Aorta (tissue), 5 donors: ENCODE measurements around the gene TPRA1. TPM values are rescaled to one million over a fixed set of nuclear protein-coding genes. Genes with fewer than 3 reads are reported as not detected.

ENCODE experiments used
- ATAC-seq: fragments of 200-7000 bp; cut with Tn5 transposase; one replicate; pipeline ENCODE4 v1.9.1; 2022; ENCODE audit warnings: moderate library complexity; ENCODE audit not compliant: low FRiP score
- DNase-seq, 2 donors: peaks; one replicate each; pipeline ENCODE4 v3.0.0-alpha.2; 2020
- H3K27ac ChIP-seq, 2 donors: one replicate each; pipeline ENCODE4 v1.5.1; 2013; ENCODE audit warnings: low read length in 2 of 2, mild to moderate bottlenecking in 2 of 2, moderate library complexity in 2 of 2, control low read depth in 1 of 2, inconsistent platforms in 1 of 2, low read depth in 1 of 2
- H3K27me3 ChIP-seq, 2 donors: one replicate each; pipeline ENCODE4 v1.6.1; 2013; ENCODE audit warnings: control low read depth in 1 of 2, low read length in 1 of 2, mild to moderate bottlenecking in 1 of 2, moderate library complexity in 1 of 2; ENCODE audit not compliant: insufficient read depth in 2 of 2, control insufficient read depth in 1 of 2
- H3K36me3 ChIP-seq, 2 donors: one replicate each; pipeline ENCODE4 v1.6.1; 2013; ENCODE audit warnings: control low read depth in 1 of 2, low read length in 1 of 2, mild to moderate bottlenecking in 1 of 2; ENCODE audit not compliant: insufficient read depth in 2 of 2, control insufficient read depth in 1 of 2
- H3K4me1 ChIP-seq, 2 donors: one replicate each; pipeline ENCODE4 v1.6.1; 2013; ENCODE audit warnings: low read length in 2 of 2, control low read depth in 1 of 2, mild to moderate bottlenecking in 1 of 2, moderate library complexity in 1 of 2; ENCODE audit not compliant: insufficient read depth in 2 of 2, control insufficient read depth in 1 of 2
- H3K4me3 ChIP-seq, 2 donors: one replicate each; pipeline ENCODE4 v1.5.1; 2013; ENCODE audit warnings: low read length in 2 of 2, control low read depth in 1 of 2, mild to moderate bottlenecking in 1 of 2
- H3K9me3 ChIP-seq: one replicate; pipeline ENCODE4 v1.6.1; 2013; ENCODE audit warnings: mild to moderate bottlenecking, low read length; ENCODE audit not compliant: control insufficient read depth
- WGBS, 2 donors: extraction: QIAGEN DNeasy Blood & Tissue Kit; methylation state at CpG; one replicate each; pipeline ENCODE4 v1.1.7; 2013; 5-methylcytosine and 5-hydroxymethylcytosine counted together
- intact Hi-C, 2 donors: fragments of 100-400 bp; cut with DNase I; formaldehyde crosslinking; loops; one replicate each; pipeline versions ENCODE4 v1.14.2 to v1.15.0; 2022
- polyA plus RNA-seq, 2 donors: library from polyadenylated mRNA; stranded (reverse); fragments of 200-250 nt; gene quantifications; one replicate each; pipeline ENCODE4 v1.2.3, GENCODE V29; 2013
- total RNA-seq, 2 donors: library from RNA; stranded (reverse); fragmentation: NEBNext Ultra II Directional; extraction: Animal tissue kit (Norgen Biotek cat#: 25700); gene quantifications; one replicate each; pipeline ENCODE4 v1.2.1, GENCODE V29; 2021
- donor health status: healthy with polysubstance abuse.
- donor health status: Bipolar disorder and iron deficiency.
- donor health status: DM: no; HTN: no; CAD: no.
- donor health status: DM: no; HTN: no; CAD: no.
- donor health status: DM: yes; HTN: yes; CAD: no.

The TPRA1 gene
- total and polyA plus RNA-seq, 4 donors, result 7.8 to 45.2 (median 24.3) TPM

DNA sequence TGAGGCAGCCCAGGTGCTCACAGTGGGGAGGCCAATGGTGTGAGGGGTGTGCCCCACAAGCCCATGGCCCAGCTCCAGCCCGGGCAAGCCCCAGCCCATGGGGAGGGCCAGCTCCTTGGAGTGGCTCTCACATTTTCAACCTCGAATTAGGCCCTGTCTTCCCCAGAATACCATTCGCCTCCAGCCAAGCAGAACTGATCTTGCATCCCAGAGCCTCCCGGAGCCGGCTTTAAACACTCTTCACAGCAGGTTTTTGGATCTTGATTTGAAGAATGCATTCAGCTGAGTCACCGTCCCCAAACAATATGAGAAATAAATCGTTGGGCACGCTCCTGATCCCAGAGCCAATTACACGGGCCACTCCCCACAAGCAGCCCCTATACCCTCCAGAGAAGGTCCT lies 23.7 kb downstream of the TPRA1 start:
- H3K36me3 ChIP-seq, result no peaks in the 10 kb centered on the region
- no peaks in the 10 kb centered on the region for H3K27me3 ChIP-seq
- no peak overlapping the region for H3K27ac ChIP-seq
- WGBS, 2 donors, result 66 to 73% methylated on average over 9 of the region's 9 CpGs
- no peaks in the 10 kb centered on the region for H3K4me1 ChIP-seq
- intact Hi-C loops, result no loop called here
- no peak overlapping the region for H3K4me3 ChIP-seq
- DNase-seq, result no peak
- ATAC-seq, result no peak
- H3K9me3 ChIP-seq, result no peaks in the 10 kb centered on the region

DNA sequence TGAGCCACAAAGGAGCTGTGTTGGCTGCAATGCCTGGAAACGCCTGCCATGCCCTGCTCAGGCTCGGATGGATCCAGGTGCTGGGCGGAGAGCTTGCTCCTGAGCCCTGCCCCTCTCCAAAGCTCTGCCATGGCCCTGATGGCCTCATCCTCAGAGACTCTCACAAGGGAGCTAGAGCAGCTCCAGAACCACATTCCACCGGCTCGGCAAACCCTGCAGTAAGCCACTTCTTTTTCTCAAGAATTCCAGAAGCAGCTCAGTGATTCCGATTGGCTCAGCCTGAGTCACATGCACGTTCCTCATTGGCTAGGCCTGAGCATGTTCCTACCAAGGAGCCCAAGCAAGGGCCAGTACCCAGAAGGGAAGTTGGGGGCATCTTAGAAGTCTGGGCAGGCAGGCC lies 24.8 kb downstream of the TPRA1 start:
- Histone ChIP-seq H3K9me3 (no peaks in the 10 kb centered on the region), H3K36me3 (no peaks in the 10 kb centered on the region), H3K27me3 (no peaks in the 10 kb centered on the region), H3K4me1 (no peaks in the 10 kb centered on the region), H3K27ac (no peak overlapping the region), H3K4me3 (no peak overlapping the region)
- 62 to 64% methylated on average over 7 of the region's 7 CpGs for WGBS, 2 donors
- DNase-seq (no peak), ATAC-seq (no peak)
- intact Hi-C loops, result no loop called here

DNA sequence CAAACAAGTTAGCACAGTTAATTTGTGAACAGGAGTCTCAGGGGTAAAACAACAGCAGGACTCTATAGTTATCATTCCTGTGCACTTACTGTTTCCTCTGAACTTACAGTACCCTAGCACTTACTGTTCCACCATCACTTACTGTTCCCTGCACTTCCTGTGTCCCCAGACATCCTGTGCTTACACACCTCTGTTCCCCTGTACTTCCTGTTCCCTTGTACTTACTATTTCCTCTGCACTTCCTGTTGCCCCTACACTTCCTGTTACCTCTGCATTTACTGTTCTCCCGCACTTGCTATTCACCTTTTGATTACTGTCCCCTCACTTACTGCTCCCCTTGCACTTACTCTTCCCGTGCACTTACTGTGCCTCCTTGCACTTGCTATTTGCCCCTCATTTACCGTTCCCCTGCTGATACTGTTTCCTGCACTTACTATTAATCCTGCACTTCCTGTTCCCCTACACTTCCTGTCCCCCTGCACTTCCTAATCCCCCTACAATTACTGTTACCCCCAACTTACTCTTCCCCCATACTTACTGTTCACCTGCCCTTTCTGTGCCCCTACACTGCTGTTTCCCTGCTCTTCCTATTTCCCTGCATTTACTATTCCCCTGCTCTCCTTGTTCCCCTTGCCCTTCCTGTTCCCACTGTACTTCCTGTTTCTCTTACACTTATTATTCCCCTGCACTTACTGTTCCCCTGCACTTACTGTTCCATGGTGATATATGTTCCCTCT lies 30.3 kb downstream of the TPRA1 start:
- ATAC-seq (no peak), DNase-seq (no peak)
- H3K4me3 ChIP-seq, result no peak overlapping the region
- H3K9me3 ChIP-seq, result no peaks in the 10 kb centered on the region
- WGBS, 2 donors, result 78 to 81% methylated on average over 3 of the region's 3 CpGs
- H3K4me1 ChIP-seq, result no peaks in the 10 kb centered on the region
- H3K27ac ChIP-seq, result no peak overlapping the region
- intact Hi-C loops, result no loop called here
- H3K27me3 ChIP-seq, result no peaks in the 10 kb centered on the region
- H3K36me3 ChIP-seq, result no peaks in the 10 kb centered on the region

DNA sequence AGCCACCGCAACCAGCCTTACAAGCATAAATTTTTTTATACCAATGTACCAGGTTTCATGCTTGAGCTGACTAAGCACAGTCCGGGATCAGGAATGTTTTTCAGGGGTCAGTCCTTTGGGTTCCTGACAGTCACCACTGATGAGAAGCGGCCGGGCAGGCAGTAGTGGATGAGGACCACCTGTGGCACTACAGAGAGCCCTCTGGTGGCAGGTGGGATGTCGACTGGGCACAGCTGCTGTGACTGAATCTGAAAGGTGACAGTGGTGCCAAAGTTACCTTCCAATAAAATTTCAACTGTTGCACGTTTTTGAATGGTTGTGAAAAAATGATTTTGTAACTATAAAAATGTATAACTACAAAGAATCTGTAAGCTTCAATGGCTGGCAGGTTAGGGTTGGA lies 34.0 kb downstream of the TPRA1 start:
- intact Hi-C loops, result no loop called here
- H3K36me3 ChIP-seq, result no peaks in the 10 kb centered on the region
- ATAC-seq (no peak), DNase-seq (no peak)
- no peak overlapping the region for H3K27ac ChIP-seq
- H3K4me1 ChIP-seq, result no peaks in the 10 kb centered on the region
- H3K27me3 ChIP-seq, result no peaks in the 10 kb centered on the region
- no peaks in the 10 kb centered on the region for H3K9me3 ChIP-seq
- WGBS, 2 donors, result 69 to 70% methylated on average over 6 of the region's 6 CpGs
- H3K4me3 ChIP-seq, result no peak overlapping the region

DNA sequence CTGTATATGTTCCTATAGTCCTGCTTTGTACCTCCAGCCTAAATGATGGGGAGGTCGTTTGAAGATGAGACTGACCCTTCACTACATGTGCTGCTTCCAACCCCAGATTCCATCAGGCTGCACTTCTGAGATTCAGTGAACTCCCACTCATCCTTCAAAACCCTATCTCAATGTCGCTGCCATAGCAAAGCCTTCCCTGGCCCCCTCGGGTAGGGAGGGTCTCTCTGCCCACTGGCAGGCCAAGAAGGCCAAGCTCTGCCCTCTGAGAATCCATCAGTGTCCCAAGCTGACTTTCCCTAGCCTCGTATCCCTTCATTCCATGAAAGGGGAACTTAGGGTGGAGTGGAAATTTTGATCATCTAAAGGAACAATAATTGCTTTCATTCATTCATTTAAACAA lies 35.4 kb downstream of the TPRA1 start:
- ATAC-seq, result no peak
- no peaks in the 10 kb centered on the region for H3K4me1 ChIP-seq
- peak in 1 of 2 donors; percentile 2 for DNase-seq
- intact Hi-C loops, result no loop called here
- H3K27ac ChIP-seq, result no peak overlapping the region
- H3K36me3 ChIP-seq, result no peaks in the 10 kb centered on the region
- WGBS, 2 donors, result 79 to 82% methylated on average over 4 of the region's 4 CpGs
- H3K4me3 ChIP-seq, result no peak overlapping the region
- no peaks in the 10 kb centered on the region for H3K9me3 ChIP-seq
- H3K27me3 ChIP-seq, result no peaks in the 10 kb centered on the region

DNA sequence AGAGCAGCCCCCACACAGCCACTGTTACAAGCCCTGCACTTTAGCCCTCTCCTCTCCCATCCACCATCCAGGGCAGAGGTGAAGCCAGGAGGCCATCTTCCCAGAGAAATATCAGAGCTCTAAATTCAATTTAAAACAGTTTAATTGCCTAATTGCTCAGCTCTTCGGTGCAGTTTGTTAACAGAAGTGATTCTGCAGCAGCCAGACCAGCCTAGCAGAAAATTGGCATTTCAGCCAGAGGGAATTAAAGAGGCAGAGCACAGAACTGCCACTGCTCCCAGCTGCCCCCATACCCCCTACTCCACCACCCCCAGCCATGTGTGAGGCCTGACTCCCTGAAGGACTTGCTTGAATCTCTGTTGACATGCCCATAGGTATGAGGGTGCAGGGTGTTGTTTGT lies 38.5 kb downstream of the TPRA1 start:
- no peaks in the 10 kb centered on the region for H3K9me3 ChIP-seq
- DNase-seq, result peak in 1 of 2 donors; percentile 23
- no peak overlapping the region for H3K4me3 ChIP-seq
- no peaks in the 10 kb centered on the region for H3K4me1 ChIP-seq
- no peak for ATAC-seq
- H3K27me3 ChIP-seq, result no peaks in the 10 kb centered on the region
- 34 to 44% methylated on average over 1 of the region's 1 CpG for WGBS, 2 donors
- no peak overlapping the region for H3K27ac ChIP-seq
- intact Hi-C loops, result no loop called here
- no peaks in the 10 kb centered on the region for H3K36me3 ChIP-seq

DNA sequence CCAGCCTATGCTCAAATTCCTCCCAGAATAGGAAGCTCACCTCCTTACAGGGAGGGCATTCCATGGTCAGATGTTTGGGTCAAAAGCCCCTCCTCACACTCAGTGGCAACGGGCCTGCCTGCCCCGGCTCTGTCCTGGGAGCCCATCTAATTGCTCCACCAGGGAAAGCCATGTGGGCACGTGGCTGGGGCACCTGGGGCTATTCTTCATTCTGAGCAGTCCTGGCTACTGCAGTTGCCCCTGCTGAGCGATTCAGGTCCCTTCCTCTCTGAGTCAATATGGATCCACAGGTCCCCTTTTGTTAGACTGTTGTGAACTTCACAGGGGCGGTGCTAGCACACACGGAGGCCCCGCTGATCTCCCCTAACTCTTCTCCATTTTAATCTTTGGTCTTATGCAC lies 39.4 kb downstream of the TPRA1 start:
- H3K4me1 ChIP-seq, result no peaks in the 10 kb centered on the region
- no peak overlapping the region for H3K27ac ChIP-seq
- no peaks in the 10 kb centered on the region for H3K27me3 ChIP-seq
- DNase-seq (no peak), ATAC-seq (no peak)
- H3K9me3 ChIP-seq, result no peaks in the 10 kb centered on the region
- H3K4me3 ChIP-seq, result no peak overlapping the region
- WGBS, 2 donors, result 92 to 94% methylated on average over 7 of the region's 7 CpGs
- intact Hi-C loops, result no loop called here
- H3K36me3 ChIP-seq, result no peaks in the 10 kb centered on the region

DNA sequence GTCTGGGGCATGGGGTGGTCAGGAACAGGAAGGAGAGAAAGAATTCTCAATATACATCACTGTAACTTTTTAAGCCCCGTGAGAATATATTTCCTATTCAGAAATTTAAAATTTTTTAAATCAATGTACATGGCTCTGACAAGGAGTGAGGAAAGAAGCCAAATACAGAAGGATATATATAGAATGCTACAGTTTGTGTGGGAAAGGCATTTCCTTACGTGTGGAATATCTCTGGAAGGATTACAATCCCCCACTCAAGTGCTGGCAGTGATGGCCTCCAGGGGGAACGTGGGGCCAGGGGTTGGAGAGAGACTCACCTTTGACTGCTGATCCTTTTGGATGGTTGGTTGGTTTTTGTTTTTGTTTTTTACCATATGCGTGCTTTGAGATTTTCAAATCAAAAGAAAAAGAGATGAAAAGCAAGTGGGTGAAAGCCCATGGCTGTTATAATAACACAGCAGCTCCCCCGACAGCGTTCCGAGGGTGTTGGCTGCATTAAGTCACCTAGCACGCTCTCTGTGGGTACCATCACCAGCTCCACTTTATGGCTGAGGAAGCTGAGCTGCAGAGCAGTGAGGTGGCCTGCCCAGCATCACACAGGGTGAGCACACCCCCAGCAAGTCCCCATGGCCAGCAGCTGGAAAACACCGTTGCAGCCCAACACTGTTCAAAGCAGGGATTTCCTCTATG lies 39.9 kb downstream of the TPRA1 start:
- ATAC-seq (no peak), DNase-seq (no peak)
- Histone ChIP-seq H3K27me3 (no peaks in the 10 kb centered on the region), H3K9me3 (no peaks in the 10 kb centered on the region), H3K36me3 (no peaks in the 10 kb centered on the region), H3K4me1 (no peaks in the 10 kb centered on the region), H3K4me3 (no peak overlapping the region), H3K27ac (no peak overlapping the region)
- 53 to 56% methylated on average over 9 of the region's 9 CpGs for WGBS, 2 donors
- intact Hi-C loops, result no loop called here
